SJSA1 (cell line): Measurements from ENCODE around the gene CATSPERD. TPM values are rescaled to one million over a fixed set of nuclear protein-coding genes. Genes with fewer than 3 reads are reported as not detected.
A peak's percentile ranks its signal among the peaks of the same experiment; 100 is the strongest.

Experiments
- DNase-seq, 2 experiments: peaks; one replicate each; pipeline ENCODE4 v3.0.0-alpha.2; 2015 to 2020; ENCODE audit warnings: low spot score in 2 of 2, low read depth in 1 of 2
- H3K27ac ChIP-seq: fragments of 250-450 bp; sonication (Bioruptor Pico); 2 replicates; pipeline ENCODE4 v1.5.1; 2020; ENCODE audit warnings: mild to moderate bottlenecking, moderate library complexity
- H3K27me3 ChIP-seq: fragments of 250-450 bp; sonication (Bioruptor Pico); replicated peaks from 2 replicates; pipeline ENCODE4 v1.5.1; 2020; ENCODE audit warnings: mild to moderate bottlenecking, moderate library complexity
- H3K36me3 ChIP-seq: fragments of 250-450 bp; sonication (Bioruptor Pico); 2 replicates; pipeline ENCODE4 v1.5.1; 2020; ENCODE audit warnings: mild to moderate bottlenecking
- H3K4me1 ChIP-seq: fragments of 250-450 bp; sonication (Bioruptor Pico); replicated peaks from 2 replicates; pipeline ENCODE4 v1.6.1; 2021; ENCODE audit warnings: mild to moderate bottlenecking
- H3K4me3 ChIP-seq: fragments of 250-450 bp; sonication (Bioruptor Pico); 2 replicates; pipeline ENCODE4 v1.5.1; 2020; ENCODE audit warnings: mild to moderate bottlenecking
- H3K9me3 ChIP-seq: fragments of 250-450 bp; sonication (Bioruptor Pico); replicated peaks from 2 replicates; pipeline ENCODE4 v1.5.1; 2020; ENCODE audit warnings: mild to moderate bottlenecking
- total RNA-seq: library from RNA; depleted of rRNA; stranded (reverse); fragments of >200 nt; shearing (Covaris generic); gene quantifications from 2 replicates; pipeline ENCODE4 v1.2.3, GENCODE V29; 2014

CATSPERD gene
- total RNA-seq, 1 experiment from 2014 or later, result not detected

DNA sequence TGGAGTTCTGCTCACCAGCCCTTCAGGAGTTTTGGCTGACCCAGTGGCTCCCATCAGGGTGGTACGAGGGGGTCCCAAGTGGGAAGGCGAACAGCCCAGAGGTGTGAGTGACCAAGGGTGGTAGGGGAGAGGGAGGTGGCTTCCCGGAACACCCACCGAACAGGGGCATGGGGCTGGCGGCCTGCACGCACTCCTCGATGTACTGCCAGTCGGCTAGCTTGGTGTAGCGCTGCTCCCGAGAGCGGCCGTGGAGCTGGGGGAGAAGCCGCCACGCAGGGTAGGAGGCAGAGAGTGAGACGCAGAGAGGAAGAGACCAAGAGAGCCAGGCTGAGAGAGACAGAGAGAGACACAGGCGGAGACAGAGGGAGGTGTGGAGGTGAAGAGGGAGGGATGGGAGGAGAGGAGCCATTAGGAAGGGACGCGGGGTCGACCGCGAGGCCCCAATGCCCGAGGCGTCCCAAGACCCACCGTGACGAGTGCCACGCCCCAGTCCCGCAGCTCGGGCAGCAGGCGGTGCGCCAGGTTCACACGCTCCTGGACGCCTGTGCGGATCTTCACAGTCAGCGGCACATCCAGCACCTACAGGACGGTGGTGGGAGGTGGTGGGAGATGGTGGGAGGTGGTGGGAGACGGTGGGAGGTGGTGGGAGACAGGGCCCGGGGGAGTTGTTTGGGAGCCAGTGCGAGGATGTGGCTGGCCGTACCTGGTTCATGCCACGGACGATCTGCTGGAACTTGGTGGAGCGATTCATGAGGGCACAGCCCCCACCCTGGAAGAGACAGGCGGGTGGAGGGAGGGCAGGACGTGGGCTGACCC, 66.4 kb downstream of the CATSPERD start:
- Histone ChIP-seq H3K4me1 (peaks cover 5% of the 10 kb centered on the region), H3K9me3 (no peaks in the 10 kb centered on the region), H3K27ac (no peak overlapping the region), H3K4me3 (no peak overlapping the region), H3K27me3 (no peaks in the 10 kb centered on the region), H3K36me3 (peaks cover 65% of the 10 kb centered on the region)
- DNase-seq, result no peak

DNA sequence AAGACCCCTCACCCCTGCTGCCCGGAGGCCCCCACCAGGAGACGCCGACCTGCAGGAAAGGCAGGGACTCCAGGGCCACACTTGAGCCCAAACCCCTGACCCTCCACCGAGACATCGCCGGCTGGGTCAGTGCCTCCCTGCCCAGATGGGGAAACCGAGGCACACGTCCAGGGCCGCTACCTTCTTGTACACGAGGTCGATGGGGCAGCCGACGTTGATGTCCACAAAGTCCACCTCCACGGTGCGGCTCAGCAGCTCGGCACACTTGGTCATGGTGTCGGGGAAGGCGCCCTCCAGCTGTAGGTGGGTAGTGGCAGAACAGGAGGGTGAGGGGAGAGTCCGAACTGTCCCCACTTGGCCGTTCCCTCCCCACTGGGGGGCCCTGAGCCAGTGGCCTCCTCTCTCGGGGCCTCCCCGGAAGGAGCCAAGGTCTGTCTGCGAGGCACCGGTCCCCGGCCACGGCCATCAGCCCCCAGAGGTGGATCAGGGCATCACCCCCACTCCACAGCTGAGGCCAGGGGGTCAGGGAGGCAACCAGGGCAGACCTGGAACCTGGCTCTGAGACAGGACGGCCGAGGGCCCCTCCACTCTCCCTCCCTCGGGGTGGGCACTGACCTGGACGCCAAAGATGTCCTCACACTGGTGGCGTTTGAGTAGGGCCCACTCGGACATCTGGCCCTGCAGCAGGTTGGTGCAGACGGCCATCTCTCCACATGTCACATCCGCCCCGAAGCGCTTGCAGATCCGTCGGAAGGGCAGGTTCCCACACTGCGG, 67.2 kb downstream of the CATSPERD start:
- H3K27me3 ChIP-seq, result no peaks in the 10 kb centered on the region
- no peaks in the 10 kb centered on the region for H3K9me3 ChIP-seq
- H3K4me3 ChIP-seq, result no peak overlapping the region
- no peak for DNase-seq
- no peak overlapping the region for H3K27ac ChIP-seq
- peaks cover 65% of the 10 kb centered on the region for H3K36me3 ChIP-seq
- H3K4me1 ChIP-seq, result peaks cover 5% of the 10 kb centered on the region

DNA sequence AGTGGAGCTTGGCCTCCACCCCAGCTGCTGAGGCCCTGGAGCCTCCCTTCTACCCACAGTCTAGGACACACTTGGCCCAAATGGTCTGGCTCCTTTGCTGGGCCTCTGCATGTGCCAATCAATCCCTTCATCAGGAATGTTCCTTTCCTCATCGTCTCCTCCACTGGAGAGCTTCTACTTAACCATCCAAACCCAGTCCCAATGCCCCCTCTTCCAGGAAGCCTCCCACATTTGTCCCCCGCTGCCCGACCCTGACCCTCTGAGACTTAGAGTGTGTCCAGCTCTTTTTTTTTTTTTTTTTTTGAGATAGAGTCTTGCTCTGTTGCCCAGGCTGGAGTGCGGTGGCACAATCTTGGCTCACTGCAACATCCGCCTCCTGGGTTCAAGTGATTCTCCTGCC, 68.0 kb downstream of the CATSPERD start:
- Histone ChIP-seq H3K36me3 (peaks cover 65% of the 10 kb centered on the region), H3K4me1 (peaks cover 5% of the 10 kb centered on the region), H3K27me3 (no peaks in the 10 kb centered on the region), H3K9me3 (no peaks in the 10 kb centered on the region), H3K27ac (no peak overlapping the region), H3K4me3 (no peak overlapping the region)
- DNase-seq, result no peak

DNA sequence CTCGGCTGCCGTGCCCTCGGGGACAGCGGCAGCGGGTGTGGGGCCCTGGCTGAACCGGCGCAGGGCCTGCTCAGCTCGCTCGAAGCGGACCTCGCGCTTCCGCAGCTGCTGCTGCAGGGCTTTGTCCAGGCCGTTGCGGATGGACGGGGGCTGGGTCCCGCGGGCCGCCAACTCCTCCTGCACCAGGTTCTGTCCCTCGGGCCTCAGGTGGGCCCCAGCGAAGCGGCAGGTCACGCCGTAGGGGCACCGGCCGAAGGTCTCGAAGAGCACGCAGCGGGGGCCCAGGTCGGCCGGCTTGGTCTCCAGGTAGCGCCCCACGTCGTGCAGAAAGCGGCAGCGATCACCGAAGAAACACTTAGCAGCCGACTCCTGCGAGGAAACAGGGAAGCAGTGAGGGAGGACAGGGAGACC, 68.9 kb downstream of the CATSPERD start:
- H3K27ac ChIP-seq, result no peak overlapping the region
- H3K27me3 ChIP-seq, result no peaks in the 10 kb centered on the region
- H3K36me3 ChIP-seq, result peaks cover 58% of the 10 kb centered on the region
- H3K9me3 ChIP-seq, result no peaks in the 10 kb centered on the region
- DNase-seq, result no peak
- H3K4me3 ChIP-seq, result no peak overlapping the region
- H3K4me1 ChIP-seq, result peaks cover 5% of the 10 kb centered on the region

DNA sequence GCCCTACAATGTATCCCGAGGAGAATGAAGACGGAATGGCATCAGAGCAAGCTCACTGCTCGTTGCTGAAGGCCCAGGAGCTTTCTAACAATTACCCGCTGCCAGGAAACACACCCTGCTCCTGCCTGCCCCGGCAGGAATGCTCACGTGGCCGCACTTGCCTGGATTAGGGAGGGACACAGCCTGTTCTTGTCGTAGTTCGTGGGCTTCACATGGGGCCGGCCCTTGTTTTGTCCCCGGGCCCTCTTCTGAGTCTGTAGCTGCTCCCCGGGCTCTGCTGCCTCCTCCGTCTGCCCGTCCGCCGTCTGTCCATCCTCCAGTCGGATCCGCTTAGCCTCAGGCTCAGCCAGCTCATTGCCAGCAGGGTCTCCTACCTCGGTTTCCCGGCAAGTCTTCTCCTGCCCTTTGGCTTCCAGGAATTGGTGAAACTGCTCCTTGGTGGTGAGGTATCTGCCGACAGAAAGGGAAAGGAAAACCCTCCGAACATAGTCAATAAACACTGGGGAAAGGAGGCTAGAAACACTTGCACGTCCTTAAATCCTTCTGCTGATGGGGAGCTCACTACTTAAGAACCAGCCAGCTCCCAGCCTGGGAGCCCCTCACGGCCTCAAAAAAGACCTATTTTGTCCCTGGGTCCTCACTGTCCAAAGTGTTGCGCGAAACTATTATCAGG, 69.6 kb downstream of the CATSPERD start:
- no peak overlapping the region for H3K27ac ChIP-seq
- H3K27me3 ChIP-seq, result no peaks in the 10 kb centered on the region
- peak overlapping the region; percentile 62 for H3K4me3 ChIP-seq
- H3K36me3 ChIP-seq, result peaks cover 52% of the 10 kb centered on the region
- peaks cover 5% of the 10 kb centered on the region for H3K4me1 ChIP-seq
- H3K9me3 ChIP-seq, result no peaks in the 10 kb centered on the region
- DNase-seq, result no peak

DNA sequence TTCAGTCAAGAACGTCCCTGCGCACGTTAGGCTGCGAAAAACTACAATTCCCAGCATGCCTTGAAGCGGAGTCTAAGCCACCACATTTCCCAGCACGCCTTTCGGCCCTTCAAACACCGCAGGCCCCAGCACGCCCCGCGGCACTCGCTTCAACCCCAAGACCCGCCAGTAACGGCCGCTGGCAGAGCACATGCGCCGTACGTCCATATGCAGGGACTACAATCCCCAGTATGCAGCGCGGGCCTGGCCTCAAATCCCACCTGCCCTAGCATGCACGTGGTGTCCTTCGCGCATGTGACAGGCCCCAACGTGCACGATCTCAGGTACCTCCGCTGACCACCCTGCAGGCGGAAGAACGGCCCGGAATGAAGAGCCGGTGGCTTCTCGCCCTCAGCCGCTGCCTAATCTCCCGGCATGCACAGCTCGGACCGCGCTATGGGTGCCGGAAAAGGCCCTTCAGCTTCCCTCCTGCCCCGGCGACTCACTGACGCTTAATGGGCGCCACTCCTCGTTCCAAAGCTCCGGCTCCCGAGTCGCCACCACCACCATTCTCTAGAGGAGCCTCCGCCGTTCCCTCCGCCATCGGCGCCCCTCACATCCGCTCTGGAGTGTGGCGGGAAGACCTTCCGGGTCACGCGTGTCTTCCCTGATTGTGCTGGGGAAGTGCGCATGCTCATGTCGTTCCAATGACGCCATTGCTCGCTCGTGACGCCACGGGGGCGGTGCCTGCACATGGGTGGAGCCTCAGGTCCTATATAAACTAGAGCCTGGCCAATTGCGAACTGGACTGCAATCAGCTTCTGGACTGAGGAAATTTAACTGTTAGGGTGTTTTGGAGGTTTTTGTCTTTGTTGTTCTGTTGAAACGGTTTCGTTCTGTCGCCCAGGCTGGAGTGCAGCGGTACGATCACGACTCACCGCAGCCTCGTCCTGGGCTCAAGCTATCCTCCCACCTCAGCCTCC, 70.4 kb downstream of the CATSPERD start, which contains the start of gene DUS3L:
Gene DUS3L (minus strand): TSS at position 605 of the 962 bp plus-strand sequence. CDS start 22 bp downstream, at position 583.
- H3K27ac ChIP-seq, result peak within 1 kb of the TSS; percentile 87
- peak within 1 kb of the TSS; percentile 62 for H3K4me3 ChIP-seq
- peak; percentile 96 to 98 for DNase-seq
- no peaks in the 10 kb centered on the region for H3K27me3 ChIP-seq
- peaks cover 5% of the 10 kb centered on the region for H3K4me1 ChIP-seq
- H3K9me3 ChIP-seq, result no peaks in the 10 kb centered on the region
- H3K36me3 ChIP-seq, result peaks cover 43% of the 10 kb centered on the region

DNA sequence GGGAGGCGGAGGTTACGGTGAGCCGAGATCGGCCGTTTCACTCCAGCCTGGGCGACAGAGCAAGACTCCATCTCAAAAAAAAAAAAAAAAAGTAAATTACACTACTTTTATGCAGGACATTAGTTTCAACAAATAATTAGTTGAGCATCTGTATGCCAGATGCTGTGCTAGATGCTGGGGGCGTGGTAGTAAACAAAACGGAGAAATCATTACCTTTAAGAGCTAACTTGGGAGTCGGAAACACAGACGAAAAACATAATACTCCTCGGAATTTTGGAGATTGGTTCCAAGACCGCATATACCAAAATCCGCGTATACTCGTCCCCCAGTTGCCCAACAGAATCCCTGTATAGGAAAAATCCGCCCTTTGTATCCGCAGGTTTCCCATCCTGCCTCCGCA, 71.8 kb downstream of the CATSPERD start:
- Histone ChIP-seq H3K4me3 (no peak overlapping the region), H3K27me3 (no peaks in the 10 kb centered on the region), H3K36me3 (peaks cover 32% of the 10 kb centered on the region), H3K9me3 (no peaks in the 10 kb centered on the region), H3K4me1 (peaks cover 5% of the 10 kb centered on the region), H3K27ac (no peak overlapping the region)
- DNase-seq, result no peak

DNA sequence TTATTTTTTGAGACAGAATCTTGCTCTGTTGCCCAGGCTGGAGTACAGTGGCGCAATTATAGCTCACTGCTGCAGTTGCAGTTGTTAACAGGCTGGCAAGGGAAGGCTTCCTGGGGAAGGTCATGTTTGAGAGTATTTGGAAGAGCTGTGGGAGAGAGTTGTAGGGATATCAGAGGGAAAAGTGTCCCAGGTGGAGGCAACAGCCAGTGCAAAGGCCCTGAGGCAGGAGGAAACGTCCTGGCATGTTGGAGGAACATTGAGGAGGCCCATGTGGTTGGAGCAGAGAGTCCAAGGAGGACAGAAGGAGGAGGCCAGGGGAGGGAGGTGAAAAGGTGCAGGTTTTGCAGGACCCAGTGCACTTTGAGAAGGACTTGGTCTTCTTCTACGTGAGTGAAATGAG, 72.8 kb downstream of the CATSPERD start:
- no peak for DNase-seq
- Histone ChIP-seq H3K27ac (no peak overlapping the region), H3K4me1 (peaks cover 5% of the 10 kb centered on the region), H3K4me3 (no peak overlapping the region), H3K9me3 (no peaks in the 10 kb centered on the region), H3K27me3 (no peaks in the 10 kb centered on the region), H3K36me3 (peaks cover 22% of the 10 kb centered on the region)

DNA sequence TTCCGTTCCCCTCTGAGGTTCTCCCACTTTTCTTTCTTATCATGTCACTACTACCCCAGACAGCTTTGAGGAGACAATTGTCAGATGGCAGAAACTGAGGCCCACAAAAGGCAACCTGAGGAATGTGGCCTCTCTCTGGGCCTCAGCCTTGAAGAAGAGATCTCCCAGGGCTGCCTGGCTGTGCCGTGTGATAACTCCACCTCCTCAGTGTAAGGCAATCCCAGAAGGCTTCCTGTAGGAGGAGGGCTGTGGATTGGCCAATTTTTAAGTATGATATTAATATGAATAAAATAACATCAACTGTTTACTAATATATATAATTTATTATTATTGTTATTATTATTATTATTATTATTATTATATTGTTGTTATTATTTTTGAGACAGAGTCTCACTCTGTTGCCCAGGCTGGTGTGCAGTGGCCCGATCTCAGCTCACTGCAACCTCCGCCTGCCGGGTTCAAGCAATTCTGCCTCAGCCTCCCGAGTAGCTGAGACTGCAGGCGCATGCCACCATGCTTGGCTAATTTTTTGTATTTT, 75.0 kb downstream of the CATSPERD start:
- no peak overlapping the region for H3K27ac ChIP-seq
- H3K9me3 ChIP-seq, result no peaks in the 10 kb centered on the region
- no peak overlapping the region for H3K4me3 ChIP-seq
- no peaks in the 10 kb centered on the region for H3K27me3 ChIP-seq
- no peak for DNase-seq
- no peaks in the 10 kb centered on the region; the same call in 1 of the 2 replicates for H3K36me3 ChIP-seq
- H3K4me1 ChIP-seq, result no peaks in the 10 kb centered on the region

DNA sequence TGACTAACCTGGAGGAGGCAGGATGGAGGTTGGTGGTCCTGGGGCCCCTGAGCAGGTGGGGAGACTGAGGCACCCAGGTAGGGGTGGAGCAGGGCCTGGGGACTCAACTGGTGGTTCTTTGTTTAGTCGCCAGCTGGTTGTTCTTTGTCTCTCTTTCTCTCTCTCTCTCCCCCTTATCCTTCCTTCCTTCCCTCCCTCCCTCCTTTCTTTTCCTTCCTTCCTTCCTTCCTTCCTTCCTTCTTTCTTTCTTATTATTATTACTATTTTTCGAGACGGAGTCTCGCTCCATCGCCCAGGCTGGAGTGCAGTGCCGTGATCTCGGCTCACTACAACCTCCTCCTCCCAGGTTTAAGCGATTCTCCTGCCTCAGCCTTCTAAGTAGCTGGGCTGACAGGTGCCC, 77.8 kb downstream of the CATSPERD start:
- Histone ChIP-seq H3K27ac (no peak overlapping the region), H3K27me3 (no peaks in the 10 kb centered on the region), H3K4me3 (no peak overlapping the region)

DNA sequence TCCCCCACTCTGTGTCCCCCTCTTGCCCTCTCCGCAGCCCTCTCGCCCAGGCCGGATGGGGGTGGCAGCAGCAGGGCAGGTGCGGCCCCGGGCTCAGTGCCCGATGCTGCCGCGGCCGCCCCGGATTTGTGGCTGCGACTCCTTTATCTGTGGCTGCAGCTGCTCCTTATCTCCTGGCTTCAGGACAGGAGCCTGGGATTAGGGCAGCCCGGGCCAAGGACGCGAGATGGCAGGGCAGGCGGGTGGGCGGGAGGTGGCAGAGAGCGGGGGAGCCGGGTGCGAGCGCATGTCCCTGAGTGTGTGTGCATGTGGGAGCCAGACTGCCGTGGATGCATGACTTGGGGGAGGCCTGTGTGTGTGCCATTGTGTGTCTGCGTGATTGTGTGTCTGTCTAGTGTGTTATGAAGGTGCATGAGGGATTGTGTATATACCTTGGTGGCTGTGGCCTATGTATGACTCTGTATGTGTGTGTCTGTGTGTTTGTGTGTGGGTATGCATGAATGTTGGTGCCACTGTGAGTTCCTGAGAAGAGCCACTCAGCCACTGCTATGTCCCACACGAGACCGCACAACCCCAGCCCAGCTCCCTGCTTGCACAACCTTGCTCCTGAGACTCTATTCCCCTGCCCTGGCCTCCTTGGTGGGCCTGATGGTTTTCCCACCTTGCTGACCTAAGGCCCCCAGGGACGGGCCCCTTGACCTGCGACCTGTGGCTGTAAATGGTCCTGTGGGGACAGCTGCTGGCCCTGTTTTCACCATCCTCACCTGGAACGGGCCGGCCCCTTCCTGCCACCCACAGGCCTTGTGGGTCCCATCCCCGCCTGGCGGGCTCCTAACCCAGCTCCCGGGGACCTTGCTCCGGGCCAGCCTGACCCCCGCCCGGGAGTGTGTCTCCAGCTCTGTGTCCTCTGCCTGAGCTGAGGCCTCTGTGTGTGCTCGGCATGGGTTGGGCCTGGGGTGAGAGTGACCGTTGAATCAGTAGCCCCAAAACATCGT, 79.1 kb downstream of the CATSPERD start:
- Histone ChIP-seq H3K36me3 (no peaks in the 10 kb centered on the region), H3K9me3 (no peaks in the 10 kb centered on the region), H3K4me1 (peaks cover 11% of the 10 kb centered on the region), H3K27me3 (peaks cover 1% of the 10 kb centered on the region; the same call in 1 of the 2 replicates), H3K27ac (no peak overlapping the region), H3K4me3 (no peak overlapping the region)
- DNase-seq, result no peak

More for the DNA sequence above, 77.8 kb downstream of the CATSPERD start:
- no peak for DNase-seq
- Histone ChIP-seq H3K4me1 (no peaks in the 10 kb centered on the region), H3K9me3 (no peaks in the 10 kb centered on the region), H3K36me3 (no peaks in the 10 kb centered on the region)
